Adrenal gland (tissue), 12 donors: ENCODE data around the gene DOHH. TPM values are rescaled to one million over a fixed set of nuclear protein-coding genes. Genes with fewer than 3 reads are reported as not detected.

Source experiments
- DNase-seq, 7 donors: peaks; one replicate each; pipeline ENCODE4 v3.0.0-alpha.2; 2019 to 2020
- H3K27ac ChIP-seq, 5 donors: fragments of 200-600 bp; sonication (generic) in 4 of 5; 1 replicate in 3 of 5; 2 replicates in 2 of 5; pipeline versions ENCODE4 v1.5.1 to v1.8.0; 2016 to 2020; ENCODE audit warnings: mild to moderate bottlenecking in 1 of 5
- H3K27me3 ChIP-seq: fragments of 200-600 bp; 2 replicates; pipeline ENCODE4 v1.8.0; 2021
- H3K36me3 ChIP-seq, 2 donors: fragments of 200-600 bp; replicated peaks in 1 of 2; 1 replicate in 1 of 2; 2 replicates in 1 of 2; pipeline versions ENCODE4 v1.5.1 to v1.8.0; 2018 to 2022
- H3K4me1 ChIP-seq, 2 donors: fragments of 200-600 bp; replicated peaks in 1 of 2; 1 replicate in 1 of 2; 2 replicates in 1 of 2; pipeline versions ENCODE4 v1.5.1 to v1.8.0; 2018 to 2021
- H3K4me3 ChIP-seq, 4 donors: fragments of 200-600 bp; sonication (generic) in 3 of 4; one replicate each; pipeline ENCODE4 v1.5.1; 2016 to 2018
- H3K9me3 ChIP-seq, 3 donors: fragments of 200-600 bp; sonication (generic) in 1 of 3; replicated peaks in 1 of 3; 1 replicate in 2 of 3; 2 replicates in 1 of 3; pipeline versions ENCODE4 v1.5.1 to v1.8.0; 2016 to 2021
- POLR2A ChIP-seq, 2 donors: fragments of 450-650 bp; IDR thresholded peaks; one replicate each; pipeline ENCODE4 v1.6.1; 2017; ENCODE audit warnings: antibody characterized with exemption in 2 of 2, mild to moderate bottlenecking in 2 of 2, moderate library complexity in 1 of 2
- WGBS, 4 donors: extraction: QIAGEN DNeasy Blood & Tissue Kit in 2 of 4; methylation state at CpG; one replicate each; pipeline versions ENCODE4 v1.1.5 to v1.1.7; 2013 to 2017; 5-methylcytosine and 5-hydroxymethylcytosine counted together
- intact Hi-C, 2 donors: fragments of 100-400 bp; cut with DNase I; formaldehyde crosslinking; loops; one replicate each; pipeline versions ENCODE4 v1.14.1 to v1.15.0; 2022 to 2023
- polyA plus RNA-seq, 3 donors: library from polyadenylated mRNA; stranded (reverse); fragments of 200-250 nt in 2 of 3; fragments of 350-450 nt in 1 of 3; fragmentation: Illumina TruSeq in 1 of 3; extraction: RNeasy Lipid Tissue Mini Kit (QIAGEN cat#74804) in 1 of 3; gene quantifications; one replicate each; pipeline ENCODE4 v1.2.3, GENCODE V29; 2013 to 2014
- total RNA-seq, 9 donors: library from RNA; depleted of rRNA in 4 of 9; stranded (reverse); fragments of >200 nt in 4 of 9; fragments of 120-200 nt in 1 of 9; fragmentation: NEBNext Ultra II Directional in 1 of 9; extraction: Animal tissue kit (Norgen Biotek cat#: 25700) in 1 of 9; gene quantifications; one replicate each; pipeline versions ENCODE4 v1.1.0 to v1.2.4, GENCODE V29; 2013 to 2023
- TF ChIP-seq, protein P1 (sequence below), 6 experiments: fragments of 450-650 bp in 4 of 6; fragments of 200-600 bp in 2 of 6; sonication (generic) in 1 of 6; IDR thresholded peaks; 1 replicate in 5 of 6; 2 replicates in 1 of 6; pipeline versions ENCODE4 v1.5.1 to v1.8.0; 2016 to 2021; ENCODE audit warnings: antibody characterized with exemption in 6 of 6, mild to moderate bottlenecking in 2 of 6, moderate library complexity in 1 of 6
- donor health status: healthy with polysubstance abuse.
- donor health status: Bipolar disorder and iron deficiency.
- donor health status: DM: yes; HTN: yes; CAD: no.
- donor health status: DM: no; HTN: no; CAD: no.
- donor health status: DM: no; HTN: no; CAD: no.
- donor health status: DM: yes; HTN: yes; CAD: no.

DOHH gene
- total and polyA plus RNA-seq, 12 donors = 0.92 to 22.8 (median 13.8) TPM

- TF ChIP-seq, protein P1, sequence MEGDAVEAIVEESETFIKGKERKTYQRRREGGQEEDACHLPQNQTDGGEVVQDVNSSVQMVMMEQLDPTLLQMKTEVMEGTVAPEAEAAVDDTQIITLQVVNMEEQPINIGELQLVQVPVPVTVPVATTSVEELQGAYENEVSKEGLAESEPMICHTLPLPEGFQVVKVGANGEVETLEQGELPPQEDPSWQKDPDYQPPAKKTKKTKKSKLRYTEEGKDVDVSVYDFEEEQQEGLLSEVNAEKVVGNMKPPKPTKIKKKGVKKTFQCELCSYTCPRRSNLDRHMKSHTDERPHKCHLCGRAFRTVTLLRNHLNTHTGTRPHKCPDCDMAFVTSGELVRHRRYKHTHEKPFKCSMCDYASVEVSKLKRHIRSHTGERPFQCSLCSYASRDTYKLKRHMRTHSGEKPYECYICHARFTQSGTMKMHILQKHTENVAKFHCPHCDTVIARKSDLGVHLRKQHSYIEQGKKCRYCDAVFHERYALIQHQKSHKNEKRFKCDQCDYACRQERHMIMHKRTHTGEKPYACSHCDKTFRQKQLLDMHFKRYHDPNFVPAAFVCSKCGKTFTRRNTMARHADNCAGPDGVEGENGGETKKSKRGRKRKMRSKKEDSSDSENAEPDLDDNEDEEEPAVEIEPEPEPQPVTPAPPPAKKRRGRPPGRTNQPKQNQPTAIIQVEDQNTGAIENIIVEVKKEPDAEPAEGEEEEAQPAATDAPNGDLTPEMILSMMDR (IDR thresholded peaks at IDR 0.05) = no peak
- no peak for TF ChIP-seq POLR2A (IDR thresholded peaks at IDR 0.05)
- Histone ChIP-seq H3K9me3 (no peaks in the 10 kb centered on the region), H3K4me1 (peaks cover 18 to 33% of the 10 kb centered on the region in 2 donors), H3K4me3 (no peak overlapping the region), H3K27me3 (no peaks in the 10 kb centered on the region), H3K36me3 (peaks cover 0 to 39% of the 10 kb centered on the region in 2 donors), H3K27ac (peak overlapping the region; percentile 69 to 86 (median 79))
- WGBS, 4 donors = 23 to 51% (median 37%) methylated on average over 10 to 13 of the region's 13 CpGs
- intact Hi-C loops = no loop called here
- DNase-seq = peak in 4 of 7 donors; percentile 50 to 62 (median 56)
Measured at GRCh38 chr19:3537101-3537437, 36.6 kb upstream of the DOHH start.

GRCh38 chr19:3536429-3537100 is 36.1 kb upstream of the DOHH start:
- Histone ChIP-seq H3K36me3 (peaks cover 0 to 44% of the 10 kb centered on the region in 2 donors), H3K9me3 (no peaks in the 10 kb centered on the region), H3K27me3 (no peaks in the 10 kb centered on the region), H3K4me1 (peaks cover 18 to 33% of the 10 kb centered on the region in 2 donors), H3K27ac (peak overlapping the region; percentile 64 to 86 (median 79)), H3K4me3 (no peak overlapping the region)
- TF ChIP-seq POLR2A (IDR thresholded peaks at IDR 0.05) = peak in 1 of 2 donors; percentile 61
- TF ChIP-seq, protein P1 (IDR thresholded peaks at IDR 0.05) = no peak
- 30 to 50% (median 36%) methylated on average over 16 to 27 of the region's 27 CpGs for WGBS, 4 donors
- intact Hi-C loops = no loop called here
- DNase-seq = peak; percentile 83 to 95 (median 91)

GRCh38 chr19:3535981-3536380 is 35.5 kb upstream of the DOHH start:
- H3K4me1 ChIP-seq = peaks cover 18 to 33% of the 10 kb centered on the region in 2 donors
- 48 to 57% (median 49%) methylated on average over 7 to 10 of the region's 10 CpGs for WGBS, 4 donors
- TF ChIP-seq POLR2A (IDR thresholded peaks at IDR 0.05) = no peak
- TF ChIP-seq, protein P1 (IDR thresholded peaks at IDR 0.05) = no peak
- peak overlapping the region; percentile 64 to 86 (median 79) for H3K27ac ChIP-seq
- intact Hi-C loops = no loop called here
- no peak overlapping the region for H3K4me3 ChIP-seq
- no peak for DNase-seq
- peaks cover 0 to 50% of the 10 kb centered on the region in 2 donors for H3K36me3 ChIP-seq
- no peaks in the 10 kb centered on the region for H3K9me3 ChIP-seq
- H3K27me3 ChIP-seq = no peaks in the 10 kb centered on the region

GRCh38 chr19:3535563-3535965 is 35.1 kb upstream of the DOHH start:
- 90 to 97% (median 94%) methylated on average over 6 to 14 of the region's 14 CpGs for WGBS, 4 donors
- TF ChIP-seq, protein P1 (IDR thresholded peaks at IDR 0.05) = no peak
- TF ChIP-seq POLR2A (IDR thresholded peaks at IDR 0.05) = no peak
- DNase-seq = no peak
- H3K27me3 ChIP-seq = no peaks in the 10 kb centered on the region
- H3K27ac ChIP-seq = peak overlapping the region in 3 of 5 donors; percentile 75 to 86 (median 82)
- no peak overlapping the region for H3K4me3 ChIP-seq
- intact Hi-C loops = no loop called here
- H3K4me1 ChIP-seq = peaks cover 18 to 33% of the 10 kb centered on the region in 2 donors
- H3K9me3 ChIP-seq = no peaks in the 10 kb centered on the region
- peaks cover 0 to 54% of the 10 kb centered on the region in 2 donors for H3K36me3 ChIP-seq
